Thyroid gland (tissue), 4 donors: ENCODE measurements around the gene LHPP. TPM values are rescaled to one million over a fixed set of nuclear protein-coding genes. Genes with fewer than 3 reads are reported as not detected.

Experiments
- DNase-seq, 2 donors: peaks; one replicate each; pipeline ENCODE4 v3.0.0-alpha.2; 2019
- H3K27ac ChIP-seq, 3 donors: fragments of 200-600 bp; sonication (generic); 1 replicate in 2 of 3; 2 replicates in 1 of 3; pipeline ENCODE4 v1.5.1; 2016 to 2019; ENCODE audit warnings: mild to moderate bottlenecking in 1 of 3, moderate library complexity in 1 of 3
- H3K27me3 ChIP-seq: fragments of 200-600 bp; sonication (generic); one replicate; pipeline ENCODE4 v1.5.1; 2019
- H3K36me3 ChIP-seq, 2 donors: fragments of 200-600 bp; sonication (generic); one replicate each; pipeline ENCODE4 v1.5.1; 2016 to 2019
- H3K4me1 ChIP-seq, 2 donors: fragments of 200-600 bp; sonication (generic); one replicate each; pipeline ENCODE4 v1.5.1; 2017 to 2019
- H3K4me3 ChIP-seq, 3 donors: fragments of 200-600 bp; sonication (generic); replicated peaks in 1 of 3; 1 replicate in 2 of 3; 2 replicates in 1 of 3; pipeline ENCODE4 v1.5.1; 2016; ENCODE audit warnings: mild to moderate bottlenecking in 1 of 3
- H3K9me3 ChIP-seq: fragments of 200-600 bp; sonication (generic); one replicate; pipeline ENCODE4 v1.5.1; 2017
- POLR2A ChIP-seq, 2 donors: fragments of 450-650 bp; IDR thresholded peaks; one replicate each; pipeline ENCODE4 v1.6.1; 2017; ENCODE audit warnings: antibody characterized with exemption in 2 of 2, mild to moderate bottlenecking in 2 of 2, moderate library complexity in 1 of 2
- WGBS, 2 donors: methylation state at CpG; one replicate each; pipeline ENCODE4 v1.1.5; 2017; 5-methylcytosine and 5-hydroxymethylcytosine counted together
- intact Hi-C: fragments of 100-400 bp; cut with DNase I; formaldehyde crosslinking; loops from one replicate; pipeline ENCODE4 v1.15.1; 2023
- total RNA-seq, 4 donors: library from RNA; depleted of rRNA; stranded (reverse); fragments of >200 nt; gene quantifications; one replicate each; pipeline ENCODE4 v1.2.3, GENCODE V29; 2016
- TF ChIP-seq, protein P1 (sequence below), 6 experiments: fragments of 200-600 bp in 3 of 6; fragments of 450-650 bp in 3 of 6; sonication (generic) in 3 of 6; IDR thresholded peaks; one replicate each; pipeline ENCODE4 v1.5.1; 2016 to 2019; ENCODE audit warnings: antibody characterized with exemption in 6 of 6, mild to moderate bottlenecking in 2 of 6, inconsistent platforms in 1 of 6, moderate library complexity in 1 of 6

Gene LHPP
- total RNA-seq, 4 donors from 2014 or later = 8.3 to 69.9 (median 48.3) TPM

GRCh38 chr10:124530816-124531215 is 69.2 kb downstream of the LHPP start:
- no peaks in the 10 kb centered on the region for H3K36me3 ChIP-seq
- intact Hi-C loops = loop anchor here (5.0 to 10.0 kb wide), 2 partner anchors 216 to 294 kb away; no protein-coding TSS in a partner anchor
- DNase-seq = no peak
- H3K4me1 ChIP-seq = peaks cover 0 to 6% of the 10 kb centered on the region in 2 donors
- no peaks in the 10 kb centered on the region for H3K27me3 ChIP-seq
- no peak overlapping the region for H3K4me3 ChIP-seq
- no peaks in the 10 kb centered on the region for H3K9me3 ChIP-seq
- no peak overlapping the region for H3K27ac ChIP-seq
- 85 to 90% methylated on average over 4 to 5 of the region's 9 CpGs for WGBS, 2 donors
- no peak for TF ChIP-seq POLR2A (IDR thresholded peaks at IDR 0.05)
- TF ChIP-seq, protein P1, sequence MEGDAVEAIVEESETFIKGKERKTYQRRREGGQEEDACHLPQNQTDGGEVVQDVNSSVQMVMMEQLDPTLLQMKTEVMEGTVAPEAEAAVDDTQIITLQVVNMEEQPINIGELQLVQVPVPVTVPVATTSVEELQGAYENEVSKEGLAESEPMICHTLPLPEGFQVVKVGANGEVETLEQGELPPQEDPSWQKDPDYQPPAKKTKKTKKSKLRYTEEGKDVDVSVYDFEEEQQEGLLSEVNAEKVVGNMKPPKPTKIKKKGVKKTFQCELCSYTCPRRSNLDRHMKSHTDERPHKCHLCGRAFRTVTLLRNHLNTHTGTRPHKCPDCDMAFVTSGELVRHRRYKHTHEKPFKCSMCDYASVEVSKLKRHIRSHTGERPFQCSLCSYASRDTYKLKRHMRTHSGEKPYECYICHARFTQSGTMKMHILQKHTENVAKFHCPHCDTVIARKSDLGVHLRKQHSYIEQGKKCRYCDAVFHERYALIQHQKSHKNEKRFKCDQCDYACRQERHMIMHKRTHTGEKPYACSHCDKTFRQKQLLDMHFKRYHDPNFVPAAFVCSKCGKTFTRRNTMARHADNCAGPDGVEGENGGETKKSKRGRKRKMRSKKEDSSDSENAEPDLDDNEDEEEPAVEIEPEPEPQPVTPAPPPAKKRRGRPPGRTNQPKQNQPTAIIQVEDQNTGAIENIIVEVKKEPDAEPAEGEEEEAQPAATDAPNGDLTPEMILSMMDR (IDR thresholded peaks at IDR 0.05) = no peak

GRCh38 chr10:124532106-124532641 is 70.6 kb downstream of the LHPP start:
- intact Hi-C loops = loop anchor here (5.0 to 10.0 kb wide), 2 partner anchors 215 to 293 kb away; no protein-coding TSS in a partner anchor
- WGBS, 2 donors = 83 to 85% methylated on average over 11 of the region's 11 CpGs

GRCh38 chr10:124532788-124533187 is 71.2 kb downstream of the LHPP start:
- H3K4me1 ChIP-seq = peaks cover 0 to 6% of the 10 kb centered on the region in 2 donors
- no peaks in the 10 kb centered on the region for H3K27me3 ChIP-seq
- TF ChIP-seq POLR2A (IDR thresholded peaks at IDR 0.05) = no peak
- TF ChIP-seq, protein P1 (IDR thresholded peaks at IDR 0.05) = no peak
- intact Hi-C loops = loop anchor here (5.0 to 10.0 kb wide), 2 partner anchors 215 to 292 kb away; no protein-coding TSS in a partner anchor
- no peak for DNase-seq
- H3K9me3 ChIP-seq = no peaks in the 10 kb centered on the region
- H3K4me3 ChIP-seq = no peak overlapping the region
- WGBS, 2 donors = 93 to 100% methylated on average over 3 of the region's 3 CpGs
- no peak overlapping the region for H3K27ac ChIP-seq
- no peaks in the 10 kb centered on the region for H3K36me3 ChIP-seq

More at GRCh38 chr10:124532106-124532641, 70.6 kb downstream of the LHPP start:
- Histone ChIP-seq H3K9me3 (no peaks in the 10 kb centered on the region), H3K27ac (no peak overlapping the region), H3K4me1 (peaks cover 0 to 6% of the 10 kb centered on the region in 2 donors), H3K27me3 (no peaks in the 10 kb centered on the region), H3K36me3 (no peaks in the 10 kb centered on the region), H3K4me3 (no peak overlapping the region)
- DNase-seq = no peak
- TF ChIP-seq POLR2A (IDR thresholded peaks at IDR 0.05) = no peak
- TF ChIP-seq, protein P1 (IDR thresholded peaks at IDR 0.05) = peak in 1 of 6 experiments; percentile 11

DNA sequence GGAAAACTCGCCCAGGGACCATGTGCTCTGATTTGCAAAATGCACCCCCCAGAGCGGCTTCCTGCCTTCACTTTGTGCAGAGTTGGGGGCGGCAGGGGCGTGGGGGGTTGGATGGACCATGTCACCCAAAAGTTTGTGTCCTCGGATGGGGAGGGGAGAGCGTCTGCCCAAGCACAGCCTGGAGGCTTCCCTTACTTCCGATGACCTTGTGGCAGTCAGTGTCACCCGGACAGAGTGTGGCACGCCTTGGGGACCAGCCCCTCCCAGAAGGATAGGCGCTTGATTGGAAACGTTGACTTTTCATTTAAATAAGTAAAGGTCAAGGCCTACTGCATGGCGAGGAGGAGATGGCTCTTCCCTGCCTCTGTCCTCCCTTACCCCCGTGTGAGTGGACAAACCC is 71.6 kb downstream of the LHPP start:
- no peak overlapping the region for H3K27ac ChIP-seq
- TF ChIP-seq, protein P1 (IDR thresholded peaks at IDR 0.05) = no peak
- no peak for TF ChIP-seq POLR2A (IDR thresholded peaks at IDR 0.05)
- H3K4me1 ChIP-seq = peaks cover 0 to 6% of the 10 kb centered on the region in 2 donors
- H3K9me3 ChIP-seq = no peaks in the 10 kb centered on the region
- no peak for DNase-seq
- WGBS, 2 donors = 90 to 92% methylated on average over 9 to 13 of the region's 13 CpGs
- H3K4me3 ChIP-seq = no peak overlapping the region
- intact Hi-C loops = loop anchor here (5.0 to 10.0 kb wide), 2 partner anchors 214 to 292 kb away; no protein-coding TSS in a partner anchor
- no peaks in the 10 kb centered on the region for H3K27me3 ChIP-seq
- no peaks in the 10 kb centered on the region for H3K36me3 ChIP-seq

GRCh38 chr10:124534231-124534798 is 72.7 kb downstream of the LHPP start:
- no peaks in the 10 kb centered on the region for H3K36me3 ChIP-seq
- 47 to 48% methylated on average over 17 to 26 of the region's 30 CpGs for WGBS, 2 donors
- intact Hi-C loops = loop anchor here (5.0 to 10.0 kb wide), 2 partner anchors 213 to 290 kb away; no protein-coding TSS in a partner anchor
- no peaks in the 10 kb centered on the region for H3K9me3 ChIP-seq
- H3K4me3 ChIP-seq = no peak overlapping the region
- H3K4me1 ChIP-seq = peaks cover 0 to 10% of the 10 kb centered on the region in 2 donors
- TF ChIP-seq POLR2A (IDR thresholded peaks at IDR 0.05) = no peak
- TF ChIP-seq, protein P1 (IDR thresholded peaks at IDR 0.05) = peak in 5 of 6 experiments; percentile 36 to 86 (median 47)
- H3K27ac ChIP-seq = no peak overlapping the region
- no peaks in the 10 kb centered on the region for H3K27me3 ChIP-seq
- DNase-seq = peak; percentile 48 to 81
